IPS-NIHi11 (cell line): ENCODE measurements around the gene APOL1.
"Not testable (repeated sequence)": the region's sequence is repeated elsewhere in the genome, so short reads cannot be mapped to it uniquely, and the experiment has no call there.

ENCODE experiments used
- DNase-seq: peaks from one replicate; pipeline ENCODE4 v3.0.0; 2012; ENCODE audit warnings: mixed read lengths, low spot score

Gene APOL1

GRCh38 chr22:36244522-36245391, 8.2 kb upstream of the APOL1 start:
- DNase-seq: no peak

- no peak for DNase-seq
Measured at GRCh38 chr22:36245805-36246356, 7.1 kb upstream of the APOL1 start.

GRCh38 chr22:36246718-36247117, 6.2 kb upstream of the APOL1 start:
- DNase-seq: no peak

GRCh38 chr22:36247955-36248354, 5.0 kb upstream of the APOL1 start:
- DNase-seq: no peak

- DNase-seq: no peak
Measured at GRCh38 chr22:36249160-36249559, 3.8 kb upstream of the APOL1 start.

GRCh38 chr22:36250292-36250960, 2.5 kb upstream of the APOL1 start:
- DNase-seq: not testable (repeated sequence)

GRCh38 chr22:36251979-36252608, 839 bp upstream of the APOL1 start:
- DNase-seq: not testable (repeated sequence)

GRCh38 chr22:36253523-36254490, 874 bp downstream of the APOL1 start:
- DNase-seq: no peak

GRCh38 chr22:36255572-36255971, 2.6 kb downstream of the APOL1 start:
- DNase-seq: not testable (repeated sequence)

GRCh38 chr22:36256478-36256877, 3.5 kb downstream of the APOL1 start:
- DNase-seq: no peak

- DNase-seq: no peak
Measured at GRCh38 chr22:36257308-36257707, 4.4 kb downstream of the APOL1 start.

GRCh38 chr22:36257948-36258670, 5.2 kb downstream of the APOL1 start:
- DNase-seq: no peak

GRCh38 chr22:36258701-36259614, 6.0 kb downstream of the APOL1 start:
- peak; percentile 75 for DNase-seq

- no peak for DNase-seq
Measured at GRCh38 chr22:36259615-36260300, 6.8 kb downstream of the APOL1 start.

- not testable (repeated sequence) for DNase-seq
Measured at GRCh38 chr22:36261675-36262074, 8.7 kb downstream of the APOL1 start.

GRCh38 chr22:36262307-36262706, 9.4 kb downstream of the APOL1 start:
- not testable (repeated sequence) for DNase-seq

- not testable (repeated sequence) for DNase-seq
Measured at GRCh38 chr22:36263216-36263673, 10.3 kb downstream of the APOL1 start.

GRCh38 chr22:36263886-36264664, 11.1 kb downstream of the APOL1 start:
- DNase-seq: not testable (repeated sequence)
